Stimulated activated naive CD4-positive, alpha-beta T cell (primary cell): ENCODE measurements around the gene CCDC63.

Experiments
- DNase-seq, 6 experiments: peaks; one replicate each; lab custom pipeline; 2025; lab: John Stamatoyannopoulos, UW

Gene CCDC63

GRCh38 chr12:110885152-110885840 lies 38.5 kb downstream of the CCDC63 start:
- DNase-seq = no peak

GRCh38 chr12:110888256-110888991 lies 41.6 kb downstream of the CCDC63 start:
- no peak for DNase-seq

GRCh38 chr12:110889361-110889760 lies 42.6 kb downstream of the CCDC63 start:
- no peak for DNase-seq

GRCh38 chr12:110893956-110894355 lies 47.2 kb downstream of the CCDC63 start:
- DNase-seq = no peak

GRCh38 chr12:110896559-110896958 lies 49.8 kb downstream of the CCDC63 start:
- no peak for DNase-seq

GRCh38 chr12:110901401-110901800 lies 54.6 kb downstream of the CCDC63 start:
- no peak for DNase-seq

- DNase-seq = no peak
Observed at GRCh38 chr12:110903511-110903910, 56.7 kb downstream of the CCDC63 start.

- no peak for DNase-seq
Observed at GRCh38 chr12:110906083-110906482, 59.3 kb downstream of the CCDC63 start.

- DNase-seq = no peak
Observed at GRCh38 chr12:110906516-110906915, 59.7 kb downstream of the CCDC63 start.

GRCh38 chr12:110906985-110907384 lies 60.2 kb downstream of the CCDC63 start:
- no peak for DNase-seq

GRCh38 chr12:110907583-110907982 lies 60.8 kb downstream of the CCDC63 start:
- no peak for DNase-seq

- DNase-seq = no peak
Observed at GRCh38 chr12:110908377-110909152, 61.8 kb downstream of the CCDC63 start.

- no peak for DNase-seq
Observed at GRCh38 chr12:110912263-110912662, 65.5 kb downstream of the CCDC63 start.

- DNase-seq = no peak
Observed at GRCh38 chr12:110913119-110914056, 66.6 kb downstream of the CCDC63 start.

GRCh38 chr12:110916295-110916875 lies 69.6 kb downstream of the CCDC63 start:
- DNase-seq = no peak

- DNase-seq = no peak
Observed at GRCh38 chr12:110917467-110917866, 70.7 kb downstream of the CCDC63 start.

- DNase-seq = no peak
Observed at GRCh38 chr12:110917961-110918360, 71.2 kb downstream of the CCDC63 start.

- no peak for DNase-seq
Observed at GRCh38 chr12:110919720-110920119, 72.9 kb downstream of the CCDC63 start.

- no peak for DNase-seq
Observed at GRCh38 chr12:110920324-110920910, 73.6 kb downstream of the CCDC63 start, which contains the start of gene MYL2. Gene MYL2, minus strand, starts transcription at chr12:110920579. Its CDS starts 50 bp downstream, at chr12:110920529.

GRCh38 chr12:110921262-110921661 lies 74.5 kb downstream of the CCDC63 start:
- DNase-seq = no peak

GRCh38 chr12:110922652-110923051 lies 75.9 kb downstream of the CCDC63 start:
- DNase-seq = no peak
